HepG2 (cell line): Measurements from ENCODE around the gene TSPAN9. TPM values are rescaled to one million over a fixed set of nuclear protein-coding genes. Genes with fewer than 3 reads are reported as not detected.

Experiments
- ATAC-seq: fragments of 200-7000 bp; cut with Tn5 transposase; 3 replicates; pipeline ENCODE4 v1.9.1; 2020; ENCODE audit warnings: mild to moderate bottlenecking, moderate library complexity
- BruUV-seq: library from RNA; stranded (reverse); fragments of 400-500 nt; replicated peaks from 2 replicates; lab custom pipeline; 2021; lab: Mats Ljungman, UMichigan
- CTCF ChIA-PET: fragments of 300-600 bp; formaldehyde crosslinking; extraction: SDS; loops from one replicate; lab custom pipeline; 2021; ENCODE audit warnings: low total read pairs, inconsistent platforms, low intra/inter-chr PET ratio; lab: Yijun Ruan, JAX
- POLR2A ChIA-PET: fragments of 350-600 bp; sonication (Branson Sonifier 250); formaldehyde crosslinking; loops from one replicate; lab custom pipeline; 2020; ENCODE audit warnings: antibody characterized with exemption, inconsistent platforms; lab: Yijun Ruan, JAX
- DNase-seq: peaks from one replicate; pipeline ENCODE4 v3.0.0-alpha.2; 2015; ENCODE audit warnings: low spot score
- FAIRE-seq: peaks from 3 replicates; lab custom pipeline; 2011; peaks lifted over from hg19 to GRCh38; lab: Jason Lieb, UNC
- H2AFZ ChIP-seq: one replicate; pipeline ENCODE4 v1.6.1; 2011; ENCODE audit warnings: low read length, inconsistent platforms
- H3K27ac ChIP-seq: fragments of 300-600 bp; 3 replicates; pipeline ENCODE4 v1.8.0; 2011; ENCODE audit warnings: mixed run types, mild to moderate bottlenecking, mixed read lengths, low read length, inconsistent platforms; ENCODE audit not compliant: insufficient read depth; ENCODE audit errors: extremely low read length
- H3K27me3 ChIP-seq, 2 experiments: fragments of 200-600 bp in 1 of 2; 2 replicates in 1 of 2; 3 replicates in 1 of 2; pipeline versions ENCODE4 v1.6.0 to v1.8.0; 2011; ENCODE audit warnings: low read length in 2 of 2, mild to moderate bottlenecking in 2 of 2, moderate library complexity in 2 of 2, inconsistent platforms in 1 of 2; ENCODE audit not compliant: insufficient read depth in 2 of 2, control insufficient read depth in 1 of 2
- H3K36me3 ChIP-seq, 2 experiments: fragments of 200-600 bp in 1 of 2; replicated peaks in 1 of 2; 2 replicates in 1 of 2; 3 replicates in 1 of 2; pipeline versions ENCODE4 v1.5.1 to v1.8.0; 2011; ENCODE audit warnings: low read length in 2 of 2, inconsistent platforms in 1 of 2; ENCODE audit not compliant: insufficient read depth in 2 of 2, control insufficient read depth in 1 of 2
- H3K4me1 ChIP-seq: 2 replicates; pipeline ENCODE4 v1.5.1; 2012; ENCODE audit warnings: low read length, inconsistent platforms; ENCODE audit not compliant: insufficient read depth
- H3K4me2 ChIP-seq: 2 replicates; pipeline ENCODE4 v1.6.0; 2011; ENCODE audit warnings: low read depth, low read length, inconsistent platforms
- H3K4me3 ChIP-seq, 3 experiments: fragments of 200-600 bp in 1 of 3; sonication (generic), shearing (Covaris generic) in 1 of 3; replicated peaks in 1 of 3; 2 replicates each; pipeline ENCODE4 v1.5.1; 2011 to 2016; ENCODE audit warnings: low read length in 3 of 3, inconsistent platforms in 2 of 3, low read depth in 2 of 3, mild to moderate bottlenecking in 2 of 3, control low read depth in 1 of 3, mixed read lengths in 1 of 3; ENCODE audit not compliant: insufficient read depth in 1 of 3
- H3K79me2 ChIP-seq: one replicate; pipeline ENCODE4 v1.6.1; 2011; ENCODE audit warnings: low read length, inconsistent platforms; ENCODE audit not compliant: insufficient read depth
- H3K9ac ChIP-seq: 2 replicates; pipeline ENCODE4 v1.6.0; 2011; ENCODE audit warnings: mild to moderate bottlenecking, low read depth, low read length, inconsistent platforms; ENCODE audit not compliant: insufficient read depth
- H3K9me3 ChIP-seq: 2 replicates; pipeline ENCODE4 v1.5.1; 2012; ENCODE audit warnings: mild to moderate bottlenecking, low read length
- H4K20me1 ChIP-seq: 2 replicates; pipeline ENCODE4 v1.6.0; 2011; ENCODE audit warnings: inconsistent platforms, mild to moderate bottlenecking, low read length, moderate library complexity; ENCODE audit not compliant: insufficient read depth
- ZNF160 ChIP-seq: sonication (generic); formaldehyde crosslinking; IDR thresholded peaks from 2 replicates; pipeline ENCODE4 v1.8.0; 2022; ENCODE audit warnings: mild to moderate bottlenecking, inconsistent platforms, missing genetic modification reagents
- ZNF530 ChIP-seq: sonication (generic); formaldehyde crosslinking; IDR thresholded peaks from 2 replicates; pipeline ENCODE4 v1.5.0; 2020; ENCODE audit warnings: low read depth, mild to moderate bottlenecking, missing genetic modification reagents
- ZNF614 ChIP-seq: IDR thresholded peaks from 2 replicates; pipeline ENCODE4 v1.6.1; 2018; ENCODE audit warnings: missing biosample characterization, missing genetic modification reagents, inconsistent platforms, borderline replicate concordance
- WGBS: methylation state at CpG from one replicate; pipeline ENCODE4 v1.1.6; 2017; ENCODE audit warnings: low lambda C conversion rate; 5-methylcytosine and 5-hydroxymethylcytosine counted together
- in situ Hi-C: cut with HindIII; loops from 2 replicates; pipeline ENCODE4 v1.10.0; 2017; ENCODE audit warnings: low pct_unique_long_range_greater_than_20kb; ENCODE audit not compliant: extremely low pct_ligation_motif_present
- intact Hi-C: fragments of 100-400 bp; cut with micrococcal nuclease; formaldehyde crosslinking; loops from one replicate; pipeline ENCODE4 v1.10.0; 2022; ENCODE audit not compliant: unreplicated experiment
- polyA plus RNA-seq, 8 experiments: library from polyadenylated mRNA; depleted of rRNA in 3 of 8; stranded (reverse) in 7 of 8; unstranded in 1 of 8; fragments of >200 nt; fragmentation: Illumina TruSeq in 4 of 8; extraction: Trizol in 4 of 8; gene quantifications; 2 replicates each; pipeline versions ENCODE4 v1.2.1 to v1.2.3, GENCODE V29; 2011 to 2016; ENCODE audit warnings: low read depth in 4 of 8, missing spikeins in 1 of 8, mixed read lengths in 1 of 8; ENCODE audit not compliant: insufficient read depth in 1 of 8
- total RNA-seq, 5 experiments: library from RNA; depleted of rRNA; stranded (reverse); fragments of >200 nt; fragmentation: Illumina TruSeq; extraction: Trizol; gene quantifications; 2 replicates each; pipeline ENCODE4 v1.2.3, GENCODE V29; 2016; ENCODE audit warnings: low read depth in 1 of 5
- TF ChIP-seq, protein P1 (sequence below): sonication (generic); formaldehyde crosslinking; IDR thresholded peaks from 2 replicates; pipeline ENCODE4 v1.4.0; 2020; ENCODE audit warnings: low read depth, mild to moderate bottlenecking, missing genetic modification reagents

Gene TSPAN9
- total and polyA plus RNA-seq, 2 of the 13 experiments (the other 11 are each of a cell fraction or from before 2014, with no cell fraction given), result 18.1 to 42.3 TPM

DNA sequence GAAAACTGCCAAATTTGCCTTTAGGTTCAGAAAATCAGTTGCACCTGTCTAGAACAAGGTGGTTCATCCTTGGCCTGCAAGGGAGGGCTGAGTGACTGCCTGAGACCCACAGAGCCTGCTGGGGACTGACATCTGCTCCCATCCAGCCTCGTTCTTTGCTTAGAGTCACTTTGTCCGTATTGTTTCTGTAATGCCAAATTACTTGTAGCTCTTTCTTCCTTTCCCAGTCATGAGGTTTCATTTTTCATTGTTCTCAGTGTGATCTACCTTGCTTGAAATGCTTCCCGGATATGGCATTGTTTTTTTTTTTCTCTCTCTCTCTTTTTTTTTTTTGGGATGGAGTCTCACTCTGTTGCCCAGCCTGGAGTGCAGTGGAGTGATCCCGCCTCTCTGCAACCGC is 21.3 kb downstream of the TSPAN9 start:
- H3K27ac ChIP-seq, result peak overlapping the region; percentile 83
- TF ChIP-seq ZNF614 (0 out of 2 replicates have a peak, but pooled peaks have one; percentile 2), ZNF530 (CRISPR knock-in tag) (no peak)
- in situ Hi-C loops (no loop called here), intact Hi-C loops (loop anchor here (5.0 kb wide), 1 partner anchor 594 kb away; no protein-coding TSS in a partner anchor)
- peaks cover 33% of the 10 kb centered on the region for H3K79me2 ChIP-seq
- no peak overlapping the region for H2AFZ ChIP-seq
- peak overlapping the region; percentile 68 for H3K4me2 ChIP-seq
- no peaks in the 10 kb centered on the region; a peak in 2 of 5 replicates for H3K36me3 ChIP-seq
- H3K9ac ChIP-seq, result no peak overlapping the region
- ChIA-PET CTCF (no interaction called here), POLR2A (interaction anchor here (0.6 to 1.3 kb wide), 6 partner anchors 12 to 66 kb away, joined by 3 to 16 read pairs (median 4); no protein-coding TSS in a partner anchor)
- ATAC-seq, result no peak; the same call in 2 of the 3 replicates
- no peaks in the 10 kb centered on the region for H3K9me3 ChIP-seq
- peaks cover 82% of the 10 kb centered on the region for H3K4me1 ChIP-seq
- FAIRE-seq, result no peak
- DNase-seq, result no peak
- BruUV-seq, result no TSS peak
- no peak overlapping the region for H3K4me3 ChIP-seq
- no peaks in the 10 kb centered on the region for H3K27me3 ChIP-seq
- 87% methylated on average over 5 of the region's 5 CpGs for WGBS
- H4K20me1 ChIP-seq, result no peaks in the 10 kb centered on the region

DNA sequence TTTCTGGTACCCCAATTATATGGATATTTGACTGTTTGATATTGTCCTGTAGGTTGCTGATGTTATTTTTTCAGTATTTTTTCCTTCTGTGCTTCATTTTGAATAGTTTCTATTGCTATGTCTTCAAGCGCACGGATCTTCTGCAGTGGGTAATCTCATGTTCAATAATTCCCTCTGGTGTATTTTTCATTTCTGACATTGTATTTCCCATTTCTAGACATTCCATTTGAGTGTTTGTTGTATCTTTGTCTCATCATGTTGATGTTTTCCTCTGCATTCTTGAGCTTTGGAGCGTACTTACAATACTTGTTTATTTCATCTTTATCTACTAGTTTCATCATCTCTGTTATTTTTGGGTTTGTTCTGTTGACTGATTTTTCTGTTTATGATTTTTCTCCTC is 22.0 kb downstream of the TSPAN9 start:
- H3K27ac ChIP-seq, result no peak overlapping the region
- in situ Hi-C loops (no loop called here), intact Hi-C loops (loop anchor here (5.0 kb wide), 1 partner anchor 593 kb away; no protein-coding TSS in a partner anchor)
- H2AFZ ChIP-seq, result no peak overlapping the region
- no peak overlapping the region for H3K9ac ChIP-seq
- WGBS, result 96% methylated on average over 3 of the region's 3 CpGs
- H3K4me3 ChIP-seq, result no peak overlapping the region
- ATAC-seq, result no peak
- no peaks in the 10 kb centered on the region; a peak in 2 of 5 replicates for H3K36me3 ChIP-seq
- CTCF ChIA-PET, result no interaction called here
- BruUV-seq, result no TSS peak
- H3K4me2 ChIP-seq, result no peak overlapping the region
- FAIRE-seq, result no peak
- POLR2A ChIA-PET, result no interaction called here
- TF ChIP-seq ZNF160 (CRISPR knock-in tag), result peak; percentile 100
- TF ChIP-seq, protein P1, sequence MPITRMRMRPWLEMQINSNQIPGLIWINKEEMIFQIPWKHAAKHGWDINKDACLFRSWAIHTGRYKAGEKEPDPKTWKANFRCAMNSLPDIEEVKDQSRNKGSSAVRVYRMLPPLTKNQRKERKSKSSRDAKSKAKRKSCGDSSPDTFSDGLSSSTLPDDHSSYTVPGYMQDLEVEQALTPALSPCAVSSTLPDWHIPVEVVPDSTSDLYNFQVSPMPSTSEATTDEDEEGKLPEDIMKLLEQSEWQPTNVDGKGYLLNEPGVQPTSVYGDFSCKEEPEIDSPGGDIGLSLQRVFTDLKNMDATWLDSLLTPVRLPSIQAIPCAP, result no peak
- peaks cover 86% of the 10 kb centered on the region for H3K4me1 ChIP-seq
- H3K79me2 ChIP-seq, result peaks cover 37% of the 10 kb centered on the region
- DNase-seq, result no peak
- H3K27me3 ChIP-seq, result no peaks in the 10 kb centered on the region
- H3K9me3 ChIP-seq, result no peaks in the 10 kb centered on the region
- H4K20me1 ChIP-seq, result no peaks in the 10 kb centered on the region
